Activated CD8-positive, alpha-beta memory T cell treated with anti-CD3 and anti-CD28 coated beads, Interleukin-2, amount 50 U/mL, for 4 hours (primary cell): ENCODE measurements around the gene HM13.
"Not testable (repeated sequence)": the region's sequence is repeated elsewhere in the genome, so short reads cannot be mapped to it uniquely, and the experiment has no call there.

Source experiments
- DNase-seq: peaks from one replicate; pipeline ENCODE4 v3.0.0-alpha.2; 2020

The HM13 gene

GRCh38 chr20:31612271-31612640 is 98.0 kb downstream of the HM13 start:
- DNase-seq = not testable (repeated sequence)

DNA sequence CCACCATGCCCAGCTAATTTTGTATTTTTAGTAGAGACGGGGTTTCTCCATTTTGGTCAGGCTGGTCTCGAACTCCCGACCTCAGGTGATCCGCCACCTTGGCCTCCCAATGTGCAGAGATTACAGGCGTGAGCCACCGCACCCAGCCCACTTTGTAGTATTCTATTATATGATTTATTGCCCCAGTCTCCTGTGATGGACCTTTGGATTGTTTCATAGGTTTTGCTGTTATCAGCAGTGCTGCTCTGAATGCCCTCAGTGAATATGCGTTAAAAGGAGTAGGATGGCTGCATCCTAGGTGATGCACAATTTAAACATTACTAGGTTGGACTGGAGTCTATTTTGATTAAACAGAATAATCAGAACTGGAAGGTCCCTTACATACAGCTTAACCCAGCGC is 101.2 kb downstream of the HM13 start:
- DNase-seq = no peak

DNA sequence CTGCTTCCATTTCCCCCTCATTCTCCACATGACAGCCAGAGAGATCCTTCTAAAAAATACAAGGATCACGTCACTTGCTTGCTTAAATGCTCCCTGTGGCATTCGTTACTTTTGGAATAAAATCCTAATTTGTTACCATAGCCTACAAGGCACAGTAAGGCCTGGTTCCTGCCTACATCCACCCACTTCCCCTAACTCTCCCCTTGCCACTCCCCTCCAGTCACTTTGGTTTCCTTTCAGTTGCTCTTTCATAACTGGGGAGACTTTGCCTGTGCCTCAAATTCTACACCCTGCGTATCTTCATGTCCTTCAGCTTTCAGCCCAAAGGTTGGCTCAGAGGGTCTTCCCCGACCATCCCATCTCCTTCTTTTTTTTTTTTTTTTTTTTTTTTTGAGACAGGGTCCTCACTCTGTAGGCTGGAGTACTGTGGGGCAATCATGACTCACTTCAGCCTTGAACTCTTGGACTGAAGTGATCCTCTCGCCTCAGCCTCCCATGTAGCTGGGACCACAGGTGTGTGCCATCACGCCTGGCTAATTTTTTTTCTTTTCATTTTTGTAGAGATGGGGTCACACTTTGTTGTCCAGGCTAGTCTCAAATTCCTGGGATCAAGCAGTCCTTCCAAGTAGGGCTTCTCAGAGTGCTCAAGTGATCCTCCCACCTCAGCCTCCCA is 103.3 kb downstream of the HM13 start:
- no peak for DNase-seq
